Chondrocyte (in vitro differentiated cells): ENCODE results near the gene NFE2L2. TPM values are rescaled to one million over a fixed set of nuclear protein-coding genes. Genes with fewer than 3 reads are reported as not detected.

Experiments used
- DNase-seq: peaks from one replicate; pipeline ENCODE4 v3.0.0; 2021; ENCODE audit warnings: mixed read lengths, low spot score
- H3K27ac Mint-ChIP-seq: one replicate; pipeline ENCODE4 v1.8.0; 2021; ENCODE audit warnings: mild to moderate bottlenecking, moderate library complexity, mixed read lengths; ENCODE audit not compliant: unreplicated experiment
- H3K27me3 Mint-ChIP-seq: 2 replicates; pipeline ENCODE4 v1.8.0; 2021; ENCODE audit warnings: low read depth, mixed read lengths
- H3K36me3 Mint-ChIP-seq: 2 replicates; pipeline ENCODE4 v1.8.0; 2021; ENCODE audit warnings: low read depth, mixed read lengths
- H3K4me1 Mint-ChIP-seq: 2 replicates; pipeline ENCODE4 v1.8.0; 2021; ENCODE audit warnings: low read depth, mild to moderate bottlenecking, mixed read lengths
- H3K4me3 Mint-ChIP-seq: one replicate; pipeline ENCODE4 v1.8.0; 2021; ENCODE audit warnings: mild to moderate bottlenecking, moderate library complexity, mixed read lengths; ENCODE audit not compliant: unreplicated experiment
- H3K9me3 Mint-ChIP-seq: 2 replicates; pipeline ENCODE4 v1.8.0; 2021; ENCODE audit warnings: low read depth, mixed read lengths
- CTCF ChIP-seq: fragments of 200-600 bp; sonication (generic); IDR thresholded peaks from 2 replicates; pipeline ENCODE4 v1.5.0; 2021; ENCODE audit warnings: antibody characterized with exemption, mild to moderate bottlenecking, moderate library complexity
- total RNA-seq: library from RNA; stranded (reverse); gene quantifications from 3 replicates; pipeline ENCODE4 v1.2.1, GENCODE V29; 2021

The NFE2L2 gene
- total RNA-seq, 1 donor from 2014 or later = 86.8 TPM

DNA sequence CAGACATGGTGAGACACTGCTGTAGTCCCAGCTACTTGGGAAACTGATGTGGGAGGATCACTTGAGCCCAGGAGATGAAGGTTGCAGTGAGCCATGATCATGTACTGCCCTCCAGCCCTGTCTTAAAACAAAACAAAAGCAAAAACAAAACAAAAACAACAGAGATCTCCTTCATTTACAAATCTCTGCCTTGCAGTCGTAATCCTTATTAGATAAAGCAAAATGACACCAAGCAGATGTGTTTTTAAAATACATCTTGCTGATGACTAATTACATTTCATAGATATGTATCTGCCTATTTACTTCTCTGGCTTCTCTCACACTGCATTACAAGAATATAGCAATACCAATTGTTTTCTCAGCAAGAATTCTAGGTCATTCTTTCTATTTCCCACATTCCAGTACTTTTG is 22.8 kb downstream of the NFE2L2 start:
- TF ChIP-seq CTCF = no peak
- no peaks in the 10 kb centered on the region for H3K27me3 Mint-ChIP-seq
- H3K36me3 Mint-ChIP-seq = peaks cover 1% of the 10 kb centered on the region
- H3K4me1 Mint-ChIP-seq = peaks cover 93% of the 10 kb centered on the region
- no peak for DNase-seq
- no peaks in the 10 kb centered on the region for H3K9me3 Mint-ChIP-seq
- H3K27ac Mint-ChIP-seq = peak overlapping the region; percentile 99
- H3K4me3 Mint-ChIP-seq = peak overlapping the region; percentile 46

GRCh38 chr2:177239932-177240630 is 24.4 kb downstream of the NFE2L2 start:
- Mint-ChIP-seq H3K27ac (peak overlapping the region; percentile 99), H3K36me3 (peaks cover 1% of the 10 kb centered on the region), H3K27me3 (no peaks in the 10 kb centered on the region), H3K4me1 (peaks cover 92% of the 10 kb centered on the region), H3K4me3 (peak overlapping the region; percentile 24), H3K9me3 (no peaks in the 10 kb centered on the region)
- DNase-seq = no peak
- TF ChIP-seq CTCF = no peak

- Mint-ChIP-seq H3K9me3 (no peaks in the 10 kb centered on the region), H3K27me3 (no peaks in the 10 kb centered on the region), H3K27ac (peak overlapping the region; percentile 99), H3K4me1 (peaks cover 88% of the 10 kb centered on the region), H3K4me3 (no peak overlapping the region), H3K36me3 (peaks cover 1% of the 10 kb centered on the region)
- no peak for DNase-seq
- TF ChIP-seq CTCF = no peak
These were observed 25.5 kb downstream of the NFE2L2 start for GRCh38 chr2:177239053-177239452.

DNA sequence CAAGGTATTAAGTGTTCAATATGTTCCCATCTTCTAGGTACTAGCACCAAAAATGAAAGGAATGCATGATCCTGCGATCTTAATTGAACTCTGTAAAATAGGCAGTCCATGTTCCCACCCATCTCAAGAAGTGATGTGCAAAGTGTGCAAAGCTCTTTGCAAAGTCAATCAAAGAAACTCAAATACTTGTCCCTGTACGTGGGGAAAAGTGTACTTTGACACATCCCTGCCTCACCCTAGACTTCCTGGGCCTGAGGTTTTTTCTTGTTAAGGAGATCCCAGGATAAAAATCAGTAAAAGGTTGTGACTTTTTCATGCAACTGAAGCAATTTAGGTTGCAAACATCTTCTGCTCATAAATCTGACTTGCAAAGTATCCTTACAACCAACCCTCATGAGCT is 26.6 kb downstream of the NFE2L2 start:
- Mint-ChIP-seq H3K4me3 (no peak overlapping the region), H3K27me3 (no peaks in the 10 kb centered on the region), H3K9me3 (no peaks in the 10 kb centered on the region)

DNA sequence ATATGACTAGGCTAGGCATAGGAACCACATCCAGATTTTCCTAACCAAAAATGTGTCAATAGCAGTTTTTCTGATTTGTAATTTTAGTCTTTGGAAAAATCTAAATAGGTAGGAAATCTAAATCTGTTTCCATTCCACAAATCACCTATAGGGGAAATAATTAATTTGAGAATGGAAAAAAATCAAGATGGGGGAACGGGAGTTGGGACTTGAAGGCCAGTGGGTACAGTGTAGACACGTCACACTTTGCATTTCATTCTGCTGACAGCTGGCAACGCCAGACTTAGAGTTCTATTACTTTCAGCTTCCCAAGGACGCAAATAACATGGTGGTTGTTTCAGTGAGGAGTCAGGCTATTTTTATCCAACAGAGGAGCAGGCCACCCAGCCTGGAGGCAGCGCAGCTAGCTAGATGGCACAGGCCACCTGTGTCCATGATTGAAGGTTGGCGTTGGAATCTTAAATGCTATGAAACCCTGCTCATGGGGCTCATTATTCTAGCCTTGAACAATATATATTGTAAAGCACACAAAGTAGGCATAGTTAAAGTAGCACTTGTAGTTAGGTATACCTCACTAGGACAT is 28.6 kb downstream of the NFE2L2 start:
- no peaks in the 10 kb centered on the region for H3K9me3 Mint-ChIP-seq
- peak overlapping the region; percentile 47 for H3K27ac Mint-ChIP-seq
- peaks cover 63% of the 10 kb centered on the region for H3K4me1 Mint-ChIP-seq
- no peaks in the 10 kb centered on the region for H3K27me3 Mint-ChIP-seq
- no peak overlapping the region for H3K4me3 Mint-ChIP-seq
- peaks cover 16% of the 10 kb centered on the region for H3K36me3 Mint-ChIP-seq
- DNase-seq = no peak
- TF ChIP-seq CTCF = peak; percentile 28

More for the DNA sequence above, 26.6 kb downstream of the NFE2L2 start:
- H3K27ac Mint-ChIP-seq = peak overlapping the region; percentile 37
- DNase-seq = no peak
- no peak for TF ChIP-seq CTCF
- peaks cover 5% of the 10 kb centered on the region for H3K36me3 Mint-ChIP-seq
- peaks cover 83% of the 10 kb centered on the region for H3K4me1 Mint-ChIP-seq
